ENCODE data around the gene EME1.

DNA sequence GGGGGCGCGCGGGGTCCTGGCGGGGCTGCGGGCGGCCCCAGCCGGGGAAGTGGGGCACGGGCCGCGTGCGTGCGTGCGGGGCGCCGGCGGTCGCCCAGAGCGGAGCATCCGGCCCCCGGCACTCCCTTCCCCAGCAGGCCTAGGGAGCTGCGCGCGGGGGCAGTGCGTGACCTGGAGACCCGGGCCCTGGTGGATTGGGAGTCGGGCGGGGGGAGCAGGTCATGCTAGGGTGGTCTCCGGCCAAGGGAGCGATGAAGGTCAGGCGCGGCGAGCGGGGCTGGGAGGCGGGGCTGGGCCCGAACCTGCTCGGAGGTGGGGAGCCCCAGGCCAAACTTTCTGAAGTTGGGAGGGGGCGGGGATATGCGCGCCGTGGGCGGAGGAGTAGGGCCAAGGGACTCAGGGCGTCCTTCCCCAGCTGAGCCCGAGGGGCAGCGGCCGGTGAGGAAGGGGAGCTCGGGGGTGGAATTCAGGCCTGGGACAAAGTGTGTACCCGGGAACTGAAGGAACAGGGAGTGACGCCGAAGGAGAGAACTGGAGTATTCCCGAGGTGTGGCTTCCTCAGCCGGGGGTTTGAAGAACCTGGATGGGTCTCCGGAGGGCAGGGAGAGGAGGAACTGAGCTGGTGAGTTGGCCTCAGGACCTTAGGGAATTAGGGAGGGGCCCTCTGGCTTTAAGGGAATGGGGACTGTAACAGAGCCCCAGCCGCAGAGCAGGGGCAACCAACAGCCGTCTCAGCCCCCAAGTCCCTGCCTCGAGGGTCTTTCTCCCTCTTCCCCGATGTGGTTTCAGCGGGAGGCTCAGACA, 26.5 kb upstream of the EME1 start:
- TF ChIP-seq POLR2A (IDR thresholded peaks at IDR 0.05) = no peak
- TF ChIP-seq, protein P1, sequence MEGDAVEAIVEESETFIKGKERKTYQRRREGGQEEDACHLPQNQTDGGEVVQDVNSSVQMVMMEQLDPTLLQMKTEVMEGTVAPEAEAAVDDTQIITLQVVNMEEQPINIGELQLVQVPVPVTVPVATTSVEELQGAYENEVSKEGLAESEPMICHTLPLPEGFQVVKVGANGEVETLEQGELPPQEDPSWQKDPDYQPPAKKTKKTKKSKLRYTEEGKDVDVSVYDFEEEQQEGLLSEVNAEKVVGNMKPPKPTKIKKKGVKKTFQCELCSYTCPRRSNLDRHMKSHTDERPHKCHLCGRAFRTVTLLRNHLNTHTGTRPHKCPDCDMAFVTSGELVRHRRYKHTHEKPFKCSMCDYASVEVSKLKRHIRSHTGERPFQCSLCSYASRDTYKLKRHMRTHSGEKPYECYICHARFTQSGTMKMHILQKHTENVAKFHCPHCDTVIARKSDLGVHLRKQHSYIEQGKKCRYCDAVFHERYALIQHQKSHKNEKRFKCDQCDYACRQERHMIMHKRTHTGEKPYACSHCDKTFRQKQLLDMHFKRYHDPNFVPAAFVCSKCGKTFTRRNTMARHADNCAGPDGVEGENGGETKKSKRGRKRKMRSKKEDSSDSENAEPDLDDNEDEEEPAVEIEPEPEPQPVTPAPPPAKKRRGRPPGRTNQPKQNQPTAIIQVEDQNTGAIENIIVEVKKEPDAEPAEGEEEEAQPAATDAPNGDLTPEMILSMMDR (IDR thresholded peaks at IDR 0.05) = no peak

Measured in right lobe of liver (tissue), 4 donors.